HCT116 (cell line): ENCODE measurements around the gene EIF4E1B. TPM values are rescaled to one million over a fixed set of nuclear protein-coding genes. Genes with fewer than 3 reads are reported as not detected.

Experiments
- ATAC-seq: fragments of 200-7000 bp; cut with Tn5 transposase; 2 replicates; pipeline ENCODE4 v1.9.1; 2020; ENCODE audit warnings: mild to moderate bottlenecking, moderate library complexity
- BruUV-seq: library from RNA; stranded (reverse); fragments of 400-500 nt; replicated peaks from 2 replicates; lab custom pipeline; 2021; lab: Mats Ljungman, UMichigan
- CTCF ChIA-PET: fragments of 300-600 bp; sonication (Branson Sonifier 250); formaldehyde crosslinking; loops from one replicate; lab custom pipeline; 2021; ENCODE audit warnings: antibody characterized with exemption; lab: Charles Lee
- POLR2A ChIA-PET: fragments of 300-600, 350-600 bp; sonication (Branson Sonifier 250); formaldehyde crosslinking; loops from one replicate; lab custom pipeline; 2021; ENCODE audit warnings: antibody characterized with exemption; lab: Charles Lee
- RAD21 ChIA-PET, 2 experiments: fragments of 300-600 bp; sonication (Branson Sonifier 250); formaldehyde crosslinking; loops; one replicate each; lab custom pipeline; 2023; ENCODE audit warnings: low total read pairs in 2 of 2; ENCODE audit not compliant: uncharacterized antibody in 2 of 2, unreplicated experiment in 2 of 2, low non-redundant PET in 1 of 2; lab: Charles Lee
- DNase-seq: peaks from one replicate; pipeline ENCODE4 v3.0.0-alpha.2; 2010; ENCODE audit warnings: low read depth, low spot score
- H2AFZ ChIP-seq: fragments of 200-600 bp; shearing (Covaris generic), sonication (generic); 2 replicates; pipeline ENCODE4 v1.6.1; 2017; ENCODE audit warnings: low read depth, mixed run types, mixed read lengths, antibody characterized with exemption, low read length; ENCODE audit not compliant: poor library complexity, severe bottlenecking
- H3K27ac ChIP-seq: 2 replicates; pipeline ENCODE4 v1.5.1; 2012; ENCODE audit warnings: low read depth, low read length
- H3K27me3 ChIP-seq: fragments of 200-600 bp; sonication (generic); 2 replicates; pipeline ENCODE4 v1.6.1; 2016; ENCODE audit warnings: mixed run types, low read length, mixed read lengths; ENCODE audit not compliant: insufficient read depth
- H3K36me3 ChIP-seq, 2 experiments: fragments of 200-500 bp in 1 of 2; fragments of 200-600 bp in 1 of 2; sonication (Bioruptor generic) in 1 of 2; sonication (generic) in 1 of 2; 2 replicates each; pipeline versions ENCODE4 v1.5.1 to v1.6.1; 2014 to 2016; ENCODE audit warnings: low read length in 2 of 2, inconsistent platforms in 1 of 2, mixed read lengths in 1 of 2, mixed run types in 1 of 2; ENCODE audit not compliant: insufficient read depth in 2 of 2, control insufficient read depth in 1 of 2
- H3K4me1 ChIP-seq, 2 experiments: fragments of 200-600 bp in 1 of 2; sonication (generic) in 1 of 2; 2 replicates each; pipeline versions ENCODE4 v1.5.1 to v1.6.1; 2012 to 2017; ENCODE audit warnings: low read length in 2 of 2, inconsistent platforms in 1 of 2, mild to moderate bottlenecking in 1 of 2, mixed read lengths in 1 of 2, mixed run types in 1 of 2, moderate library complexity in 1 of 2; ENCODE audit not compliant: insufficient read depth in 2 of 2, control insufficient read depth in 1 of 2
- H3K4me2 ChIP-seq: fragments of 200-600 bp; sonication (generic); 2 replicates; pipeline ENCODE4 v1.6.1; 2017; ENCODE audit warnings: mixed run types, low read length, mixed read lengths
- H3K4me3 ChIP-seq, 2 experiments: fragments of 200-600 bp in 1 of 2; sonication (generic) in 1 of 2; replicated peaks in 1 of 2; 2 replicates each; pipeline ENCODE4 v1.5.1; 2011 to 2016; ENCODE audit warnings: low read length in 2 of 2, control low read depth in 1 of 2, low read depth in 1 of 2, mild to moderate bottlenecking in 1 of 2, mixed read lengths in 1 of 2, mixed run types in 1 of 2
- H3K79me2 ChIP-seq: fragments of 200-600 bp; sonication (generic); 2 replicates; pipeline ENCODE4 v1.6.1; 2017; ENCODE audit warnings: mild to moderate bottlenecking, mixed run types, low read length, moderate library complexity, mixed read lengths; ENCODE audit not compliant: insufficient read depth
- H3K9ac ChIP-seq: fragments of 200-600 bp; sonication (generic); 2 replicates; pipeline ENCODE4 v1.6.1; 2016; ENCODE audit warnings: low read length, mixed read lengths
- H3K9me2 ChIP-seq: fragments of 200-600 bp; sonication (generic), shearing (Covaris generic); 2 replicates; pipeline ENCODE4 v1.6.1; 2017; ENCODE audit warnings: mixed run types, mild to moderate bottlenecking, moderate library complexity; ENCODE audit not compliant: insufficient read depth
- H3K9me3 ChIP-seq, 2 experiments: fragments of 200-500 bp in 1 of 2; fragments of 200-600 bp in 1 of 2; sonication (Bioruptor generic) in 1 of 2; sonication (generic) in 1 of 2; 2 replicates each; pipeline ENCODE4 v1.6.1; 2014 to 2017; ENCODE audit warnings: low read length in 2 of 2, mixed read lengths in 2 of 2, inconsistent platforms in 1 of 2, low read depth in 1 of 2, mild to moderate bottlenecking in 1 of 2, mixed run types in 1 of 2, moderate library complexity in 1 of 2; ENCODE audit not compliant: control insufficient read depth in 1 of 2, insufficient read depth in 1 of 2
- H4K20me1 ChIP-seq: fragments of 200-600 bp; sonication (generic), shearing (Covaris generic); 2 replicates; pipeline ENCODE4 v1.6.1; 2017; ENCODE audit warnings: mixed run types, mild to moderate bottlenecking, moderate library complexity; ENCODE audit not compliant: insufficient read depth
- CBX3 ChIP-seq: IDR thresholded peaks from 2 replicates; pipeline ENCODE4 v1.6.1; 2012; ENCODE audit warnings: low read depth
- CEBPB ChIP-seq: IDR thresholded peaks from 2 replicates; pipeline ENCODE4 v1.6.1; 2012; ENCODE audit warnings: low read depth
- EGR1 ChIP-seq: IDR thresholded peaks from 2 replicates; pipeline ENCODE4 v1.6.1; 2012; ENCODE audit warnings: low read depth
- ELF1 ChIP-seq: IDR thresholded peaks from 2 replicates; pipeline ENCODE4 v1.6.1; 2012; ENCODE audit warnings: low read depth, borderline replicate concordance
- EZH2 ChIP-seq: fragments of 200-600 bp; sonication (generic); IDR thresholded peaks from 2 replicates; pipeline ENCODE4 v1.6.1; 2017; ENCODE audit warnings: antibody characterized with exemption, mixed run types
- EZH2phosphoT487 ChIP-seq: fragments of 200-600 bp; IDR thresholded peaks from 2 replicates; pipeline ENCODE4 v1.6.1; 2018; ENCODE audit warnings: antibody characterized with exemption, borderline replicate concordance
- FOSL1 ChIP-seq: IDR thresholded peaks from 2 replicates; pipeline ENCODE4 v1.6.1; 2012; ENCODE audit warnings: low read depth
- JUND ChIP-seq: IDR thresholded peaks from 2 replicates; pipeline ENCODE4 v1.6.1; 2012
- POLR2AphosphoS5 ChIP-seq: IDR thresholded peaks from 2 replicates; pipeline ENCODE4 v1.6.1; 2011; ENCODE audit warnings: mild to moderate bottlenecking, low read depth, low read length, moderate library complexity
- RAD21 ChIP-seq: IDR thresholded peaks from 2 replicates; pipeline ENCODE4 v1.6.1; 2012; ENCODE audit warnings: low read depth, mild to moderate bottlenecking
- SIN3A ChIP-seq: IDR thresholded peaks from 2 replicates; pipeline ENCODE4 v1.6.1; 2012; ENCODE audit warnings: low read depth
- TCF7L2 ChIP-seq: IDR thresholded peaks from 2 replicates; pipeline ENCODE4 v1.7.0; 2011; ENCODE audit warnings: borderline replicate concordance, inconsistent platforms; ENCODE audit not compliant: insufficient read depth, insufficient read length; ENCODE audit errors: extremely low read depth
- YY1 ChIP-seq: IDR thresholded peaks from 2 replicates; pipeline ENCODE4 v1.6.1; 2011; ENCODE audit warnings: low read length, low read depth, moderate library complexity, mild to moderate bottlenecking; ENCODE audit not compliant: insufficient replicate concordance; ENCODE audit errors: extremely low read depth
- ZFX ChIP-seq: fragments of 450-650 bp; IDR thresholded peaks from 2 replicates; pipeline ENCODE4 v1.6.1; 2017
- intact Hi-C: fragments of 100-400 bp; cut with micrococcal nuclease; formaldehyde crosslinking; loops from 2 replicates; pipeline ENCODE4 v1.10.0; 2022
- total RNA-seq: library from RNA; stranded (reverse); gene quantifications from one replicate; pipeline ENCODE4 v1.2.1, GENCODE V29; 2021; ENCODE audit not compliant: unreplicated experiment
- TF ChIP-seq, protein P1 (sequence below): IDR thresholded peaks from 2 replicates; pipeline ENCODE4 v1.6.1; 2011; ENCODE audit warnings: mild to moderate bottlenecking, low read length, moderate library complexity; ENCODE audit not compliant: insufficient replicate concordance; ENCODE audit errors: extremely low read depth
- TF ChIP-seq, protein P2 (sequence below): IDR thresholded peaks from 2 replicates; pipeline ENCODE4 v1.6.1; 2012
- TF ChIP-seq, protein P3 (sequence below), 3 experiments: fragments of 200-600 bp in 1 of 3; sonication (generic) in 1 of 3; IDR thresholded peaks in 2 of 3; conservative IDR thresholded peaks in 1 of 3; 2 replicates each; pipeline ENCODE4 v1.5.1; 2012 to 2017; ENCODE audit warnings: low read depth in 2 of 3, low read length in 2 of 3, antibody characterized with exemption in 1 of 3, borderline replicate concordance in 1 of 3, control low read depth in 1 of 3, mild to moderate bottlenecking in 1 of 3, mixed read lengths in 1 of 3, mixed run types in 1 of 3, moderate library complexity in 1 of 3; ENCODE audit not compliant: insufficient read depth in 1 of 3

Gene EIF4E1B
- total RNA-seq, 1 experiment from 2014 or later = 0.07 TPM

DNA sequence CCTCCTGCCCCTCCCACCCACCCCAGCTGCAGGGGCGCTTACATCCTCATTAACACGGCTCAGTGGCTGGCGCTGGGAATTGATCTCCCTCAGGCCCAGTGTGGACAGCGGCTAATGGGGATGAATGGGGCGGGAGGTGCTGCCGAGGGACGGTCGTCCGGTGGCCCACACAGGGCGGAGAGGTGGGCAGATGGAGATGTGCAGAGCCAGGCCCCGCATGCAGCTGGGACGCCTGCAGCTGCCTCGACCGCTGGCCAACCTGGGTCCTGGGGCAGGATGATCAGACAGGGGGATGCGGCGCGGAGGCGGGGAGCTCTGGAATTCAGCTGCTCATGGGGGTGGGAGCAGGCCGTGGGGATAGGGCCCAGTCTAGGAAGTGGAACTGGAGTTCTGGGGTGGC, 34.4 kb downstream of the EIF4E1B start:
- intact Hi-C loops = loop anchor here (5.0 kb wide), 1 partner anchor 157 kb away; no protein-coding TSS in a partner anchor
- no peaks in the 10 kb centered on the region for H3K79me2 ChIP-seq
- no peaks in the 10 kb centered on the region for H3K27me3 ChIP-seq
- no peaks in the 10 kb centered on the region for H4K20me1 ChIP-seq
- no peak overlapping the region for H3K27ac ChIP-seq
- POLR2A ChIA-PET = no interaction called here
- BruUV-seq = no TSS peak
- TF ChIP-seq, protein P1, sequence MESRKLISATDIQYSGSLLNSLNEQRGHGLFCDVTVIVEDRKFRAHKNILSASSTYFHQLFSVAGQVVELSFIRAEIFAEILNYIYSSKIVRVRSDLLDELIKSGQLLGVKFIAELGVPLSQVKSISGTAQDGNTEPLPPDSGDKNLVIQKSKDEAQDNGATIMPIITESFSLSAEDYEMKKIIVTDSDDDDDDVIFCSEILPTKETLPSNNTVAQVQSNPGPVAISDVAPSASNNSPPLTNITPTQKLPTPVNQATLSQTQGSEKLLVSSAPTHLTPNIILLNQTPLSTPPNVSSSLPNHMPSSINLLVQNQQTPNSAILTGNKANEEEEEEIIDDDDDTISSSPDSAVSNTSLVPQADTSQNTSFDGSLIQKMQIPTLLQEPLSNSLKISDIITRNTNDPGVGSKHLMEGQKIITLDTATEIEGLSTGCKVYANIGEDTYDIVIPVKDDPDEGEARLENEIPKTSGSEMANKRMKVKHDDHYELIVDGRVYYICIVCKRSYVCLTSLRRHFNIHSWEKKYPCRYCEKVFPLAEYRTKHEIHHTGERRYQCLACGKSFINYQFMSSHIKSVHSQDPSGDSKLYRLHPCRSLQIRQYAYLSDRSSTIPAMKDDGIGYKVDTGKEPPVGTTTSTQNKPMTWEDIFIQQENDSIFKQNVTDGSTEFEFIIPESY = no peak
- TF ChIP-seq POLR2AphosphoS5 (no peak), RAD21 (no peak), YY1 (no peak), CBX3 (no peak), SIN3A (no peak), EZH2phosphoT487 (no peak), JUND (no peak), EGR1 (no peak), FOSL1 (no peak), EZH2 (no peak), CEBPB (no peak), TCF7L2 (no peak), ZFX (no peak), ELF1 (no peak)
- TF ChIP-seq, protein P2, sequence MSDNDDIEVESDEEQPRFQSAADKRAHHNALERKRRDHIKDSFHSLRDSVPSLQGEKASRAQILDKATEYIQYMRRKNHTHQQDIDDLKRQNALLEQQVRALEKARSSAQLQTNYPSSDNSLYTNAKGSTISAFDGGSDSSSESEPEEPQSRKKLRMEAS = no peak
- TF ChIP-seq, protein P3, sequence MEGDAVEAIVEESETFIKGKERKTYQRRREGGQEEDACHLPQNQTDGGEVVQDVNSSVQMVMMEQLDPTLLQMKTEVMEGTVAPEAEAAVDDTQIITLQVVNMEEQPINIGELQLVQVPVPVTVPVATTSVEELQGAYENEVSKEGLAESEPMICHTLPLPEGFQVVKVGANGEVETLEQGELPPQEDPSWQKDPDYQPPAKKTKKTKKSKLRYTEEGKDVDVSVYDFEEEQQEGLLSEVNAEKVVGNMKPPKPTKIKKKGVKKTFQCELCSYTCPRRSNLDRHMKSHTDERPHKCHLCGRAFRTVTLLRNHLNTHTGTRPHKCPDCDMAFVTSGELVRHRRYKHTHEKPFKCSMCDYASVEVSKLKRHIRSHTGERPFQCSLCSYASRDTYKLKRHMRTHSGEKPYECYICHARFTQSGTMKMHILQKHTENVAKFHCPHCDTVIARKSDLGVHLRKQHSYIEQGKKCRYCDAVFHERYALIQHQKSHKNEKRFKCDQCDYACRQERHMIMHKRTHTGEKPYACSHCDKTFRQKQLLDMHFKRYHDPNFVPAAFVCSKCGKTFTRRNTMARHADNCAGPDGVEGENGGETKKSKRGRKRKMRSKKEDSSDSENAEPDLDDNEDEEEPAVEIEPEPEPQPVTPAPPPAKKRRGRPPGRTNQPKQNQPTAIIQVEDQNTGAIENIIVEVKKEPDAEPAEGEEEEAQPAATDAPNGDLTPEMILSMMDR (IDR thresholded peaks at IDR 0.05 in 2 of 3, conservative IDR thresholded peaks at IDR 0.05 in 1 of 3; ENCODE audit: borderline replicate concordance in 1 of 3, insufficient read depth in 1 of 3, low read depth in 2 of 3, low read length in 2 of 3) = no peak
- DNase-seq = no peak
- no peaks in the 10 kb centered on the region for H3K9me3 ChIP-seq
- no peak overlapping the region for H3K9ac ChIP-seq
- no peaks in the 10 kb centered on the region for H3K36me3 ChIP-seq
- no peak overlapping the region for H2AFZ ChIP-seq
- CTCF ChIA-PET = interaction anchor here (0.6 kb wide), 1 partner anchor 324 kb away, joined by 3 read pairs; no protein-coding TSS in a partner anchor
- RAD21 ChIA-PET = no interaction called here
- no peak for ATAC-seq
- H3K9me2 ChIP-seq = no peaks in the 10 kb centered on the region
- H3K4me2 ChIP-seq = no peak overlapping the region
- H3K4me3 ChIP-seq = no peak overlapping the region
- H3K4me1 ChIP-seq = no peaks in the 10 kb centered on the region; a peak in 1 of 4 replicates
